HG02642 (cell line): ENCODE measurements around the gene SYNDIG1.

Source experiments
- ATAC-seq: cut with Tn5 transposase; IDR thresholded peaks from one replicate; pipeline ENCODE4 v1.9.1; 2021; ENCODE audit warnings: mild to moderate bottlenecking; ENCODE audit not compliant: unreplicated experiment, poor library complexity

SYNDIG1 gene

DNA sequence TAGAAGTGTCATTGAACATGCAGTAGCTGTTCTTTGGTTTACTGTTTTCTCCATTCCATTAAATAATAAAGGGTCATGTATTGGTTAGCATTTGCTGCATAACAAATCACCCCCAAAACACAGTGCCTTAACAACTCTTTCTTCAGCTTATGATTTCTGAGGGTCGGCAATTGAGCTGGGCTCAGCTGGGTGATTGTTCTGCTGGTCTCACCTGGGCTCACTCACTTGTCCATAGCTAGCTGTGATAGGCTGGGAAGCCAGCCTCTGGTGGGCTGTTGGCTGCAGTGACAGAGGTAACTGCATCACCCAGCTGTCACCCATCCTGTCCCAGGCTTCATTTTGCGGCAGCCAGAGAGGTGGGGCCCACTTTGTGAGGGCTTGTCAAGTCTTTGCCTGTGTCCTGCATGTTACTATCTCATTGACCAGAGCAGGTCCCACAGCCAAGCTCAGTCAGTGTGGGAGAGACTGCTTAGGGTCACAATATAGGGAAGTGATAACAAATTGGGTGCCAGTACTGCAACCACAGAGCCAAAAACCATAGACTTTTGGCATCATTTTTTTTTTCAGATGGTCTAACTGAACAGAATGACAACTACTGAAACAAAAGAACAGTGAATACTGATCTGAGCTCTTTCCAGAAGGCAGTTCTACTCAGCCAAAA, 76.9 kb downstream of the SYNDIG1 start:
- no peak for ATAC-seq

DNA sequence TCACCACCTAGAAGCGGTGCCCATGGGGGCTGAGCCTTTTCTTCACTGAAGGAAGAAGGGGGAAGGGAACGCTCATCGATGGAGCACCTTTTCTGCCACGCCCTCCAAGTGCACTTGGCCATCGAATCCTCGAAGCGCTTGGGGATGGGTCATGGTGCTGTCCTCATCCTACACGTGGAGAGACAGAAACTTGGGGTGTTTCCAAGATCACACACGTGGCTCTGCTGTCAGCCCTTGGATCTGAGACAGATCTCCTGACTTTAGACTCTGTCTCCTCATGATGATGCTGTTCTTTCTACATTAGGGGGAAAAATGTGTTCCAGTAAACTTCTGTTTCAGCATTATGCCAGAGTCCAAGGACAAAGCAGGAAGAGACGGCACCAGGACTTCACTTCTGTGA, 78.5 kb downstream of the SYNDIG1 start:
- ATAC-seq: no peak

DNA sequence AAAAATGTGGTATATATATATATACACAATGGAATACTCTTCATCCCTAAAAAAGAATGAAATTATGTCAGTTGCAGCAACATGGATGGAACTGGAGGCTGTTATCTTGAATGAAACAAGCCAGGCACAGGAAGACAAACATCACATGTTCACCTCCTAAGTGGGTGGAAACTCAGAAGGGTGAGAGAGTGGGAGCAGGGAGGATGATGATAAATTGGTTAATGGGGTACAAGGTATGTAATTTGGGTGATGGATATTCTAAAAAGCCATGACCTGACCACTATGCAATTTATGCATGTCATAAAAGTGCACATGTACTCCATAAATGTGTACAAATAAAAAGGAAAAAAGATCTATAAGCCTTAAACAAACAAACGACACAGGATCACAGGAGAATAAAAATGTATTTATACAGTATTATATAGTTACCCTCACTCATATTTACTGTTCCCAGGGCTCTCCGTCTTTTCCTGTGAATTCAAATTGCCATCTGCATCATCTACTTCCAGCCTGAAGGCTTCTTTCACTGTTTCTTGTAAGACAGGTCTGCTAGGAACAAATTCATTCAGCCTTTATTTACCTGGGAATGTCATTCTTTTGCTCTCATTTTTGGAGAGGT, 89.8 kb downstream of the SYNDIG1 start:
- ATAC-seq: no peak

DNA sequence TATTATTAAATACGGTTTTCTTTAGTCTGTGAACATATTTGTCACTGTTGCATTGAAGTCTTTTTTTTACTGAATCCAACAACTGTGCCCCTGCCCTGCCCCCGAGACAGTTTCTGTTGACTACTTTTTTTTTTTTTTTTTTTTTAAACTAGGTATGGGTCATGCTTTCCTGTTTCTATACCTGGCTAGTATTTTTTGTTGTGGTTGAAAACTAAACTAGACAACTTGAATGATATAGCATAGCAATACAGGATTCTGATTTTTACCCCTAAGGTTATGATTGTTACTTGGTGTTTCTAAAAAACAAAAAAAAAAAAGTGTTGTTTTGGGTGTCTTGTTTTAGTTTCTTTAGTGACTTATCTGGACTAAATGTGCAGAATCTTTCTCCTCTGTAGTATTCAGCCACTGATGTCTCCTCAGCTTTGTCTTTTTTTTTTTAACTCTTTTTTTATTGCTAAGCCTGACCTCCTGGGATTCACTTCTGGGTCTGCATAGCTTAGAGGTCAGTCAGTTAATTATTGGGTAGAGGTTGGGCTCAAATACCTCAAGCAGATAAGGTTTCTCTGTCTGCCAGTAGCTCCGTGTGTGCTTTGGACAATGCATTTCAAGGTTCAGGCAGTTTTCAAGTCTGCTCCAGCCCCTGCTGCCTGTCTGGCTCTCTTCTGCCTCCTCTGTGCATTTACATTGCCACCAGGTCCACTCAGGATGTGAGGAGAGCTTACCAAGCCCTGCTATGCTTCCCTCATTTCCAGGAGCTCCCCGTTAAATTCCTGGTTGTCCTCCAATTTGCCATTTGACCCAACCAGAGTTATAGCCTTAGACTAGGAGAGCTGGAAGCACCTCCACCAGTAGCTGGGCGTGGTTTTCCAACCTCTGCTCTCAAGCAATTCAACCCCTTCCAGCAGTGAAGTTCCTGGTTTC, 91.4 kb downstream of the SYNDIG1 start:
- no peak for ATAC-seq

GRCh38 chr20:24565835-24566351, 96.5 kb downstream of the SYNDIG1 start:
- ATAC-seq: no peak

GRCh38 chr20:24566656-24567055, 97.2 kb downstream of the SYNDIG1 start:
- ATAC-seq: no peak

DNA sequence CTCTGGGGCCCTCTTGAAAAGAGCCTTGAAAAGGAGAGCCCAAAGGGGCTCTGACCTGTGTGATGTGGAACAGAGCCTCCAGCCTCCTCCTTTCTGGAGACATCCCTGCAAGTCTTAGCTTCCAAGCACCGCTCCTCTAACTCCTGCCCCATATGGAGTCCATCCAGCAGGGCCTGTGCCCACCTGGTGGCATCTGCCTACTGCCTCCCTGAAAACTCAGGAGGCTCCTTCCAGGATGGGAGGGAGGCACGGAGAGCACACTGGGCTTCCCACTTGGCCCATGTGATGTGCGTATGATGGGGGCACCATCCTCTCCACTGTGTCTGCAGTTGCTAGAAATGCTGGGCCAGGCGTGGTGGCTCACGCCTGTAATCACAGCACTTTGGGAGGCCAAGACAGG, 98.1 kb downstream of the SYNDIG1 start:
- ATAC-seq: no peak

- no peak for ATAC-seq
Measured at GRCh38 chr20:24568842-24569241, 99.4 kb downstream of the SYNDIG1 start.

- no peak for ATAC-seq
Measured at GRCh38 chr20:24571159-24571558, 101.7 kb downstream of the SYNDIG1 start.

DNA sequence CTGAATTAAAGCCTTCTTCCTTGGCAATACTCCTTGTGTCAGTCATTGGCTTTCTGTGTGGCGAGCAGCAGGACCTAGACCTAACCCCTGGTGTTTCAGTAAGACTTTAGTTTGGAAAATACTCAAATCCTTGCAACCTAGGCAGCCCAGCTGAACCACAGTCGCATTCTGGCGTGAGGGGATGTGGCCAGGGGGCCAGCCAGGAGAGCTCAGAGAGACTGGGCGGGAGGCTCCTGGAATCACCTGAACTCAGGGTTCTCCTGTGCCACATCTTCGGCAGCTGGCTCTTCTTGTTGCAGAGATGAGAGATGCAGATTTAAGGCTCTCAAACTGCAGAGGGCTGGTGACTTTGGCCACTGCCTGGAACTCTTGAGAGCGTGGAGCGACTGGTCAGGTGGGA, 102.7 kb downstream of the SYNDIG1 start:
- no peak for ATAC-seq

- no peak for ATAC-seq
Measured at GRCh38 chr20:24572862-24573261, 103.4 kb downstream of the SYNDIG1 start.

GRCh38 chr20:24573557-24573956, 104.1 kb downstream of the SYNDIG1 start:
- no peak for ATAC-seq

- no peak for ATAC-seq
Measured at GRCh38 chr20:24574307-24574706, 104.9 kb downstream of the SYNDIG1 start.

DNA sequence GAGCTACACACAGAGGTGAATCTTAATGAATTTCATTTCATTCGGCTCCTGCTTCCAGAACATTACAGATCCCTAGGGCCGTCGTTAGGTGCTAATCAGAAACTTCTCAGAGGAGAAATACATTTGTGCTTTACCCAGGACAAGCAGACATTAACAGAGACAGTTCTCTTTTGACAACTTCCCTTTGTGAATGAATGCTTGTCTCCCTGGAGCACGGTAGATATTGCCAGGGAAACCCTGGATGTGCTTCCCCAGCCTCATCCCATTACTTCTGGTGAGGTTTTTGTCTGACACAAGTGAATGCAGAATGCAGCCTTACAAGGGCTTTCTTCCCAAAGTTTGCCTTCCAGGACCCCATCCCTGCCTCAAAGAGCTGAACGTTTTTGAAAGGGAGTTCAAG, 105.4 kb downstream of the SYNDIG1 start:
- ATAC-seq: no peak

DNA sequence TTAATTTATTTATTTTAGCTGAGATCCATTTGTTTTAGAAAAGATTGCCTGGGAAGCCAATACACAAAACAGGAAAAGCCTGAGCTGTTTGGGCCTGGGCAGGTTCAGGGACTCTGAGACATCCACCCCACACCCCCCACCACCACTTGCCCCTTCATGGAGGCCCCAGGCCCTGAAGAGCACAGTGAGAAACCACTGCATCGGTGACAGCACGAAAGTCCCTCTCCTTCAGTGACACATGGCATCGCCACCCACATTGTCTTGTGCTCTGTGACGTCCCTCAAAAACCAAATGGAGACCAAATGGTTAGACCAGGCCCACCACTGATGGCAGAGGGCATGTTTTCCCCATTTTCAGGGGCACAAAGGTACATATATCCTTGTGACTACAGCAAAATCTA, 106.4 kb downstream of the SYNDIG1 start:
- no peak for ATAC-seq

DNA sequence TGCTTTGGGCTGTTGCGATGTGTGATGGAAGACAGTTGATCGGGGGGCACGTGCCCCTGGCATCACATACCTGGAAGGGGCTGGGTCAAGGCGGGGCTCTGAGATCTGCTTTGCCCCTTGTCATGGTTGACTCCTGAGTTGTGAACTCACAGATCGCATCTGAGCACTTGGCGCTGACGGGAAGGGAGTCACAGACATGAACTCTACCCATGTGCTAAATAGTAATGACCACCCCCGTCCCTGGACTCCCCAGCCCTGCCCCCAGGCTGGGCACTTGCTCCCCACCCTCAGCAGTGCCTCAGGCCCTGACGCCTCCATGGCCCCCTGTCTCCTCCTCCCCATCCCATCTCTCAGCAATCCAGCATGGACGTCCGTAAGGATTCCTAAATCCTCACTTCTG, 107.0 kb downstream of the SYNDIG1 start:
- ATAC-seq: no peak

DNA sequence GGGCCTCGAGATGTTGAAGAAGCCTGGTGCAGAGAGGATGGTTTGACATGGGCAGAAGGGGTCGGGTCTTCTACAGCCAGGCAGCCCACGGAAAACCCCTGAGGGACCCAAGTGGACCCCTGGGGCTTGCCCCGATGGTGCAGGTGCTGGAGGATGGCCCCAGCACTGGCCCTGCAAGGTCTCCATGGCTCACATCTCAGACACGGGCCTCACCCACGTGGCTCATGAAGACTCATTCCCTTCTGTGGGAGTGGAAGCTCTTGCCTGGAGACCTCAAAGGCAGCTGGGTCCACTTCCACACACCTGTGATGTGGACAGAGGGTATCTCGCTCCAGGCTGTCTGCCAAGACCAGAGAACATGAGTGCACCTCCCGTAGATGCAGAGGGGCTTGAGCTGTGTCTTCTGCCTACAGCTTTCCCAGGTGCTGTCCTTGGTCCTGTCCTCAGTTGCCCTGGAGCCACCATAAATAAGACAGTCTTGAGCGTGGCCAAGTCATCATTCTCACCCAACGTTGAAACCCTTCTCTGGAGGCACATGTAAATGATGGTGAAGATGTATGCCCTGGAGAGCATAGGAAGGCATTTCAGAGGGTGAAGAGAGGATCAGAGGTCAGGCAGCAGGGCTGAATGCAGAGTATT, 108.0 kb downstream of the SYNDIG1 start:
- no peak for ATAC-seq

GRCh38 chr20:24578567-24579415, 109.4 kb downstream of the SYNDIG1 start:
- no peak for ATAC-seq

- no peak for ATAC-seq
Measured at GRCh38 chr20:24579475-24579874, 110.0 kb downstream of the SYNDIG1 start.

DNA sequence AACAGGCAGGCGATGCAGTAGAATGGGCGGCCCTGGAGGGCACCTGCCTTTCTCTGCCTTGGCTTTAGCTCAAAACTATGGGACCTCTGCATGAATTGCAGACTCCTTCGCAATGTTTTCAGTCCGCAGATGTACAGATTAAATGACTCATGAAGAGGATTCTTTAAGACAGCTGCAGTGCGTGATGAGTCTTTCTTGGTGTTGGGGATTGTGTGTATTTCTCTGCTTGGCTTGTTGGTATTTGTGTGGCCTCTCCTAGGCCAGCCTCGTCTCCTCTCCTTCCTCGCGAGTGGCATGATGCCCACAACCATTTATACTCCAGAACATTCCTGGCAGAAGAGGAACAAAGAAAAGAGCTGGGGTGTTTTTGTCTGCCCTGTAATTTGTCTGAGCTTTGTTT, 110.6 kb downstream of the SYNDIG1 start:
- ATAC-seq: no peak
